HG02678 (cell line): Measurements from ENCODE around the gene NBEAL2.

ENCODE experiments used
- ATAC-seq: cut with Tn5 transposase; IDR thresholded peaks from one replicate; pipeline ENCODE4 v1.9.1; 2021; ENCODE audit warnings: mild to moderate bottlenecking, moderate library complexity; ENCODE audit not compliant: unreplicated experiment

NBEAL2 gene

GRCh38 chr3:46999516-47000197, 20.2 kb downstream of the NBEAL2 start:
- ATAC-seq, result no peak

- no peak for ATAC-seq
Measured at GRCh38 chr3:47000198-47000815, 20.8 kb downstream of the NBEAL2 start.

GRCh38 chr3:47000922-47001730, 21.7 kb downstream of the NBEAL2 start:
- no peak for ATAC-seq

- ATAC-seq, result no peak
Measured at GRCh38 chr3:47001731-47002170, 22.3 kb downstream of the NBEAL2 start.

GRCh38 chr3:47002171-47003055, 22.9 kb downstream of the NBEAL2 start:
- no peak for ATAC-seq

- ATAC-seq, result no peak
Measured at GRCh38 chr3:47003056-47003410, 23.6 kb downstream of the NBEAL2 start.

- no peak for ATAC-seq
Measured at GRCh38 chr3:47003461-47004368, 24.2 kb downstream of the NBEAL2 start.

- no peak for ATAC-seq
Measured at GRCh38 chr3:47004369-47005211, 25.1 kb downstream of the NBEAL2 start.

- ATAC-seq, result no peak
Measured at GRCh38 chr3:47005212-47006144, 26.0 kb downstream of the NBEAL2 start.

- no peak for ATAC-seq
Measured at GRCh38 chr3:47006145-47006651, 26.7 kb downstream of the NBEAL2 start.

- ATAC-seq, result no peak
Measured at GRCh38 chr3:47007001-47007400, 27.5 kb downstream of the NBEAL2 start.

- no peak for ATAC-seq
Measured at GRCh38 chr3:47007482-47008233, 28.2 kb downstream of the NBEAL2 start.

- ATAC-seq, result no peak
Measured at GRCh38 chr3:47008234-47008796, 28.8 kb downstream of the NBEAL2 start.

GRCh38 chr3:47008851-47009224, 29.4 kb downstream of the NBEAL2 start:
- ATAC-seq, result no peak

GRCh38 chr3:47009225-47010110, 30.0 kb downstream of the NBEAL2 start:
- ATAC-seq, result peak; percentile 95
